ENCODE measurements around the gene COA8.
"Not testable (repeated sequence)": the region's sequence is repeated elsewhere in the genome, so short reads cannot be mapped to it uniquely, and the experiment has no call there.

COA8 gene

GRCh38 chr14:103576371-103577024 is 13.7 kb downstream of the COA8 start:
- DNase-seq (ENCODE audit: low read depth), result no peak

GRCh38 chr14:103578401-103579075 is 15.8 kb downstream of the COA8 start:
- no peak for DNase-seq (ENCODE audit: low read depth)

GRCh38 chr14:103581206-103581605 is 18.4 kb downstream of the COA8 start:
- DNase-seq (ENCODE audit: low read depth), result no peak

GRCh38 chr14:103581954-103582703 is 19.4 kb downstream of the COA8 start:
- no peak for DNase-seq (ENCODE audit: low read depth)

GRCh38 chr14:103584326-103584915 is 21.7 kb downstream of the COA8 start:
- DNase-seq (ENCODE audit: low read depth), result no peak

GRCh38 chr14:103593577-103593976 is 30.8 kb downstream of the COA8 start:
- no peak for DNase-seq (ENCODE audit: low read depth)

- no peak for DNase-seq (ENCODE audit: low read depth)
These were observed 31.5 kb downstream of the COA8 start for GRCh38 chr14:103594265-103594664.

GRCh38 chr14:103597623-103598377 is 35.0 kb downstream of the COA8 start:
- DNase-seq (ENCODE audit: low read depth), result no peak

- DNase-seq (ENCODE audit: low read depth), result no peak
These were observed 37.7 kb downstream of the COA8 start for GRCh38 chr14:103600503-103600902.

- no peak for DNase-seq (ENCODE audit: low read depth)
These were observed 41.9 kb downstream of the COA8 start for GRCh38 chr14:103604620-103605019.

- peak; percentile 28 for DNase-seq (ENCODE audit: low read depth)
These were observed 44.4 kb downstream of the COA8 start for GRCh38 chr14:103606963-103607668.

GRCh38 chr14:103607822-103608221 is 45.1 kb downstream of the COA8 start:
- DNase-seq (ENCODE audit: low read depth), result no peak

- not testable (repeated sequence) for DNase-seq (ENCODE audit: low read depth)
These were observed 46.3 kb downstream of the COA8 start for GRCh38 chr14:103609081-103609480.

GRCh38 chr14:103611215-103611614 is 48.5 kb downstream of the COA8 start:
- DNase-seq (ENCODE audit: low read depth), result no peak

GRCh38 chr14:103613517-103613916 is 50.8 kb downstream of the COA8 start:
- no peak for DNase-seq (ENCODE audit: low read depth)

- no peak for DNase-seq (ENCODE audit: low read depth)
These were observed 54.0 kb downstream of the COA8 start for GRCh38 chr14:103616635-103617300.

- DNase-seq (ENCODE audit: low read depth), result no peak
These were observed 56.3 kb downstream of the COA8 start for GRCh38 chr14:103619057-103619456.

GRCh38 chr14:103621860-103622259 is 59.1 kb downstream of the COA8 start:
- no peak for DNase-seq (ENCODE audit: low read depth)

GRCh38 chr14:103623308-103623707 is 60.5 kb downstream of the COA8 start:
- DNase-seq (ENCODE audit: low read depth), result no peak

- DNase-seq (ENCODE audit: low read depth), result no peak
These were observed 61.2 kb downstream of the COA8 start for GRCh38 chr14:103623883-103624482.
